Activated T-helper 1 cell treated with anti-CD3 and anti-CD28 coated beads, Interleukin-12 subunit alpha, Interleukin-12 subunit beta, Interleukin-2, Interleukin-4 antibody, amounts not matched to agents 30 ng/mL and 10 ng/mL and 1 ng/mL, durations not matched to agents 14 hours and 24 hours and 36 hours (primary cell): ENCODE data around the gene RBPMS2. TPM values are rescaled to one million over a fixed set of nuclear protein-coding genes. Genes with fewer than 3 reads are reported as not detected.

Source experiments
- DNase-seq: peaks from one replicate; pipeline ENCODE4 v3.0.0; 2021; ENCODE audit warnings: low spot score
- H3K27ac Mint-ChIP-seq: one replicate; pipeline ENCODE4 v1.8.0; 2021; ENCODE audit warnings: mild to moderate bottlenecking, mixed read lengths
- H3K27me3 Mint-ChIP-seq: one replicate; pipeline ENCODE4 v1.8.0; 2022; ENCODE audit warnings: mild to moderate bottlenecking, moderate library complexity, mixed read lengths; ENCODE audit not compliant: insufficient read depth
- H3K36me3 Mint-ChIP-seq: one replicate; pipeline ENCODE4 v1.8.0; 2021; ENCODE audit warnings: low read depth, mixed read lengths
- H3K4me1 Mint-ChIP-seq: one replicate; pipeline ENCODE4 v1.8.0; 2021; ENCODE audit warnings: low read depth, mixed read lengths
- H3K4me3 Mint-ChIP-seq: one replicate; pipeline ENCODE4 v1.8.0; 2021; ENCODE audit warnings: mild to moderate bottlenecking, moderate library complexity, mixed read lengths
- H3K9me3 Mint-ChIP-seq: one replicate; pipeline ENCODE4 v1.8.0; 2021; ENCODE audit warnings: mixed read lengths
- intact Hi-C: fragments of 100-400 bp; cut with micrococcal nuclease; formaldehyde crosslinking; loops from one replicate; pipeline ENCODE4 v1.15.1; 2024
- total RNA-seq: library from RNA; stranded (reverse); gene quantifications from 2 replicates; pipeline ENCODE4 v1.2.3, GENCODE V29; 2022

The RBPMS2 gene
- total RNA-seq, 1 donor from 2014 or later = 0.10 TPM

- intact Hi-C loops = loop anchor here (2.0 to 5.0 kb wide), 2 partner anchors 259 to 539 kb away; partner anchors contain the start of gene PPIB
- H3K4me3 Mint-ChIP-seq = peak overlapping the region; percentile 82
- H3K27me3 Mint-ChIP-seq = no peaks in the 10 kb centered on the region
- no peak for DNase-seq
- peaks cover 13% of the 10 kb centered on the region for H3K36me3 Mint-ChIP-seq
- H3K27ac Mint-ChIP-seq = peak overlapping the region; percentile 78
- H3K4me1 Mint-ChIP-seq = peaks cover 57% of the 10 kb centered on the region
- no peaks in the 10 kb centered on the region for H3K9me3 Mint-ChIP-seq
These were observed 73.8 kb downstream of the RBPMS2 start for GRCh38 chr15:64701482-64702184.

GRCh38 chr15:64701051-64701450 is 74.3 kb downstream of the RBPMS2 start:
- peaks cover 62% of the 10 kb centered on the region for H3K4me1 Mint-ChIP-seq
- peaks cover 13% of the 10 kb centered on the region for H3K36me3 Mint-ChIP-seq
- H3K27me3 Mint-ChIP-seq = no peaks in the 10 kb centered on the region
- no peaks in the 10 kb centered on the region for H3K9me3 Mint-ChIP-seq
- intact Hi-C loops = loop anchor here (5.0 kb wide), 1 partner anchor 259 kb away; no protein-coding TSS in a partner anchor
- H3K27ac Mint-ChIP-seq = no peak overlapping the region
- H3K4me3 Mint-ChIP-seq = peak overlapping the region; percentile 82
- no peak for DNase-seq

GRCh38 chr15:64699751-64700388 is 75.5 kb downstream of the RBPMS2 start:
- Mint-ChIP-seq H3K27ac (no peak overlapping the region), H3K4me1 (peaks cover 69% of the 10 kb centered on the region), H3K36me3 (peaks cover 20% of the 10 kb centered on the region), H3K4me3 (peak overlapping the region; percentile 23), H3K9me3 (no peaks in the 10 kb centered on the region), H3K27me3 (no peaks in the 10 kb centered on the region)
- no peak for DNase-seq
- intact Hi-C loops = loop anchor here (5.0 kb wide), 1 partner anchor 258 kb away; no protein-coding TSS in a partner anchor

GRCh38 chr15:64698823-64699222 is 76.6 kb downstream of the RBPMS2 start:
- Mint-ChIP-seq H3K27ac (peak overlapping the region; percentile 51), H3K4me3 (no peak overlapping the region), H3K9me3 (no peaks in the 10 kb centered on the region), H3K27me3 (no peaks in the 10 kb centered on the region), H3K4me1 (peaks cover 68% of the 10 kb centered on the region), H3K36me3 (peaks cover 21% of the 10 kb centered on the region)
- intact Hi-C loops = loop anchor here (1.0 kb wide), 1 partner anchor 605 kb away; the partner anchor contains the start of gene RNU5B-1
- no peak for DNase-seq

GRCh38 chr15:64697911-64698369 is 77.4 kb downstream of the RBPMS2 start:
- peaks cover 62% of the 10 kb centered on the region for H3K4me1 Mint-ChIP-seq

GRCh38 chr15:64696481-64696880 is 78.9 kb downstream of the RBPMS2 start:
- no peak overlapping the region for H3K27ac Mint-ChIP-seq
- H3K36me3 Mint-ChIP-seq = peaks cover 20% of the 10 kb centered on the region
- H3K27me3 Mint-ChIP-seq = no peaks in the 10 kb centered on the region
- H3K4me3 Mint-ChIP-seq = no peak overlapping the region
- peaks cover 52% of the 10 kb centered on the region for H3K4me1 Mint-ChIP-seq
- DNase-seq = no peak
- H3K9me3 Mint-ChIP-seq = no peaks in the 10 kb centered on the region
- intact Hi-C loops = no loop called here

More at GRCh38 chr15:64697911-64698369, 77.4 kb downstream of the RBPMS2 start:
- DNase-seq = no peak
- H3K27me3 Mint-ChIP-seq = no peaks in the 10 kb centered on the region
- peak overlapping the region; percentile 80 for H3K27ac Mint-ChIP-seq
- H3K36me3 Mint-ChIP-seq = peaks cover 18% of the 10 kb centered on the region
- H3K9me3 Mint-ChIP-seq = no peaks in the 10 kb centered on the region
- intact Hi-C loops = loop anchor here (1.0 kb wide), 1 partner anchor 606 kb away; the partner anchor contains the start of gene RNU5B-1
- no peak overlapping the region for H3K4me3 Mint-ChIP-seq

- no peak overlapping the region for H3K4me3 Mint-ChIP-seq
- no peak for DNase-seq
- no peak overlapping the region for H3K27ac Mint-ChIP-seq
- intact Hi-C loops = no loop called here
- H3K36me3 Mint-ChIP-seq = peaks cover 23% of the 10 kb centered on the region
- no peaks in the 10 kb centered on the region for H3K9me3 Mint-ChIP-seq
- H3K4me1 Mint-ChIP-seq = peaks cover 43% of the 10 kb centered on the region
- no peaks in the 10 kb centered on the region for H3K27me3 Mint-ChIP-seq
These were observed 79.8 kb downstream of the RBPMS2 start for GRCh38 chr15:64695561-64695992.

GRCh38 chr15:64694816-64695215 is 80.6 kb downstream of the RBPMS2 start:
- no peaks in the 10 kb centered on the region for H3K27me3 Mint-ChIP-seq
- no peak for DNase-seq
- intact Hi-C loops = no loop called here
- H3K4me1 Mint-ChIP-seq = peaks cover 36% of the 10 kb centered on the region
- no peak overlapping the region for H3K27ac Mint-ChIP-seq
- H3K9me3 Mint-ChIP-seq = no peaks in the 10 kb centered on the region
- no peak overlapping the region for H3K4me3 Mint-ChIP-seq
- H3K36me3 Mint-ChIP-seq = peaks cover 22% of the 10 kb centered on the region

- DNase-seq = no peak
- intact Hi-C loops = no loop called here
- no peak overlapping the region for H3K27ac Mint-ChIP-seq
- H3K4me1 Mint-ChIP-seq = peaks cover 19% of the 10 kb centered on the region
- H3K36me3 Mint-ChIP-seq = peaks cover 21% of the 10 kb centered on the region
- H3K9me3 Mint-ChIP-seq = no peaks in the 10 kb centered on the region
- H3K27me3 Mint-ChIP-seq = no peaks in the 10 kb centered on the region
- H3K4me3 Mint-ChIP-seq = no peak overlapping the region
These were observed 82.3 kb downstream of the RBPMS2 start for GRCh38 chr15:64693134-64693533.

GRCh38 chr15:64691896-64692565 is 83.4 kb downstream of the RBPMS2 start:
- H3K4me1 Mint-ChIP-seq = peaks cover 12% of the 10 kb centered on the region
- H3K27me3 Mint-ChIP-seq = no peaks in the 10 kb centered on the region
- H3K27ac Mint-ChIP-seq = no peak overlapping the region
- DNase-seq = no peak
- intact Hi-C loops = no loop called here
- H3K36me3 Mint-ChIP-seq = peaks cover 31% of the 10 kb centered on the region
- no peak overlapping the region for H3K4me3 Mint-ChIP-seq
- no peaks in the 10 kb centered on the region for H3K9me3 Mint-ChIP-seq

- intact Hi-C loops = no loop called here
- Mint-ChIP-seq H3K36me3 (peaks cover 34% of the 10 kb centered on the region), H3K4me1 (peaks cover 5% of the 10 kb centered on the region), H3K27me3 (no peaks in the 10 kb centered on the region), H3K27ac (peak overlapping the region; percentile 23), H3K4me3 (no peak overlapping the region), H3K9me3 (no peaks in the 10 kb centered on the region)
- DNase-seq = no peak
These were observed 84.7 kb downstream of the RBPMS2 start for GRCh38 chr15:64690578-64691296.

- no peak overlapping the region for H3K4me3 Mint-ChIP-seq
- H3K27me3 Mint-ChIP-seq = no peaks in the 10 kb centered on the region
- intact Hi-C loops = no loop called here
- H3K27ac Mint-ChIP-seq = no peak overlapping the region
- H3K9me3 Mint-ChIP-seq = no peaks in the 10 kb centered on the region
- peaks cover 32% of the 10 kb centered on the region for H3K36me3 Mint-ChIP-seq
- no peak for DNase-seq
- H3K4me1 Mint-ChIP-seq = no peaks in the 10 kb centered on the region
These were observed 85.4 kb downstream of the RBPMS2 start for GRCh38 chr15:64690008-64690407.
